ENCODE measurements around the gene MCF2L. TPM values are rescaled to one million over a fixed set of nuclear protein-coding genes. Genes with fewer than 3 reads are reported as not detected.

MCF2L gene, protein sequence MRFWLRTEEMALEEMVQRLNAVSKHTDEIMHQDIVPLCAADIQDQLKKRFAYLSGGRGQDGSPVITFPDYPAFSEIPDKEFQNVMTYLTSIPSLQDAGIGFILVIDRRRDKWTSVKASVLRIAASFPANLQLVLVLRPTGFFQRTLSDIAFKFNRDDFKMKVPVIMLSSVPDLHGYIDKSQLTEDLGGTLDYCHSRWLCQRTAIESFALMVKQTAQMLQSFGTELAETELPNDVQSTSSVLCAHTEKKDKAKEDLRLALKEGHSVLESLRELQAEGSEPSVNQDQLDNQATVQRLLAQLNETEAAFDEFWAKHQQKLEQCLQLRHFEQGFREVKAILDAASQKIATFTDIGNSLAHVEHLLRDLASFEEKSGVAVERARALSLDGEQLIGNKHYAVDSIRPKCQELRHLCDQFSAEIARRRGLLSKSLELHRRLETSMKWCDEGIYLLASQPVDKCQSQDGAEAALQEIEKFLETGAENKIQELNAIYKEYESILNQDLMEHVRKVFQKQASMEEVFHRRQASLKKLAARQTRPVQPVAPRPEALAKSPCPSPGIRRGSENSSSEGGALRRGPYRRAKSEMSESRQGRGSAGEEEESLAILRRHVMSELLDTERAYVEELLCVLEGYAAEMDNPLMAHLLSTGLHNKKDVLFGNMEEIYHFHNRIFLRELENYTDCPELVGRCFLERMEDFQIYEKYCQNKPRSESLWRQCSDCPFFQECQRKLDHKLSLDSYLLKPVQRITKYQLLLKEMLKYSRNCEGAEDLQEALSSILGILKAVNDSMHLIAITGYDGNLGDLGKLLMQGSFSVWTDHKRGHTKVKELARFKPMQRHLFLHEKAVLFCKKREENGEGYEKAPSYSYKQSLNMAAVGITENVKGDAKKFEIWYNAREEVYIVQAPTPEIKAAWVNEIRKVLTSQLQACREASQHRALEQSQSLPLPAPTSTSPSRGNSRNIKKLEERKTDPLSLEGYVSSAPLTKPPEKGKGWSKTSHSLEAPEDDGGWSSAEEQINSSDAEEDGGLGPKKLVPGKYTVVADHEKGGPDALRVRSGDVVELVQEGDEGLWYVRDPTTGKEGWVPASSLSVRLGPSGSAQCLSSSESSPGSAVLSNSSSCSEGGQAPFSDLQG
- 10 to 100 TPM; 28.6 to 33.1 TPM for total RNA-seq
- long read RNA-seq, donor 1, partial matches to known transcripts: 2 of 9 reads
- long read RNA-seq, donor 1, other reads (novel, unspliced or antisense): 6 of 9 reads
- long read RNA-seq, donor 2, partial matches to known transcripts: 1 of 3 reads
- long read RNA-seq, donor 2, other reads (novel, unspliced or antisense): 2 of 3 reads

DNA sequence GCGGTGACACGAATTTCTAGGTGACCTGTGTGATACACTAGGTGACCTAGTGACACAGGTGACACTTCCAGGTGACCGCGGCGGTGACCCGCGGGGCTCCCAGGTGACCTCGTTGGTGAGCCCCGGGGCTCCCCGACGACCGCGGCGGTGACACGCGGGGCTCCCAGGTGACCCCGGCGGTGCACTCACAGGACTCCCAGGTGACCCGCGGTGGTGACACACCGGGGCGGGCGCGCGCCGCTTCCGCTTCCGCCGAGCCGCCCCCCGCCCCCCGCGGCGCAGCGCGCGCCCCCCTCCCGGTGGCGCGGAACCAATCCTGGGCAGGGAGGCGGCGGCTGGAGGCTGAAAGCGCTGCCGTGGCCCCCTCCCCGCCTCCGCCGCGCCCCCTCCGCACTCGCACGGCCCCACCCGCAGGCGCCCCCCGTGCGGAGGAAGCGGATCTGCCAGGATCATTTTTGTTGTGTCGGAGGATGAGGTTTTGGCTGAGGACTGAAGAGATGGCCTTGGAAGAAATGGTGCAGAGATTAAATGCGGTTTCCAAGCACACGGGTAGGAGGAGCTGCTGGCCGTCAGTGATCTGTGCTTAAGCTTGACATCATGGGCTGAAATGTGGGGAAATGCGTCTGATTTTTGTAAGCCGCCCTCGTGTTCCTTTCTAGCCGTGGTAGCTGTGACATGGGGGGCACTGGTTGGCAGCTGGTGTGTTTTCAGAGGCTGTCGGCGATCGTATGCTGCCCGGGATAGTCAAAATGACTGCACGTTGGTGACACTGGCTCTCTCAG is at the start of gene MCF2L:
TSS of gene MCF2L (plus strand) at position 305 of the 782 bp plus-strand sequence. CDS start at position 471, 166 bp downstream.
- intact Hi-C loops (cut with DNase I): no loop called here
- DNase-seq (ENCODE audit: low spot score): peak; percentile 84

DNA sequence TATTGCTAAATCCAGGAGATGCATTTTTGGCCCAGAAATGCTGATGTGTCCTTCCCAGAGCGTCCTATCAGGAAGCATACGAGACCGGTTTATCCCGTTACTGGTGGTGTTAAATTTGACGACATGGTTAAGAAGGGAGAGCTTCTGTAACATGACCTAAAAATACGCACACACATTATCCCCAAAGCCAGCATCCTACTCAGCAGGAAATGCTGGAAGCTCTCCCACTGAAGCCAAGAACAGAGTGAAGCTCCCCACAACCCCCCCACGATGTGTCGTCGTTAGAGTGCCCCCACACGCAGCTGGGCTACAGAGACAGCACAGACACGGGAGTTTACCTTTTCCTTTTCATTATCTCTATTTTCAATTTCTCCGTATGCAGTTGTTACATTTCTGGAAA is 45.1 kb upstream of the MCF2L start:
- DNase-seq (ENCODE audit: low spot score): no peak
- intact Hi-C loops (cut with DNase I): no loop called here

DNA sequence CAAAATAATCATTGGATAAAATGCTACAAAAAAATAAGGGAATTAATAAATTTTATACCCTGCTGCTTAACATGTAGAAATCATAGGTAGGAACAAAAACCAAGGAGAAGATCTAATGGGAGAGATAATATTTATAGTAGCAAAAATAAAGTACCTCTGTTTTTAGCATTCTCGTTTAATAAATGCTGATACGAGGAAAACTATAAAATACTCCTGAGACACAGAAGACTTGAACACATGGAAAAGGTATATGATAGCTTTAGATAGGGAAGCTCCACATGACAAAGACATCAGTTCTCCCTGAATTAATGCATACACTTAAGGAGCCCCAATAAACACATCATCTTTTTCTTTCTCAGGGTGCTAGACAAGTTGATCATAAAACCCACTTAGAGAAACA is 44.6 kb upstream of the MCF2L start:
- no peak for DNase-seq (ENCODE audit: low spot score)
- intact Hi-C loops (cut with DNase I): no loop called here

DNA sequence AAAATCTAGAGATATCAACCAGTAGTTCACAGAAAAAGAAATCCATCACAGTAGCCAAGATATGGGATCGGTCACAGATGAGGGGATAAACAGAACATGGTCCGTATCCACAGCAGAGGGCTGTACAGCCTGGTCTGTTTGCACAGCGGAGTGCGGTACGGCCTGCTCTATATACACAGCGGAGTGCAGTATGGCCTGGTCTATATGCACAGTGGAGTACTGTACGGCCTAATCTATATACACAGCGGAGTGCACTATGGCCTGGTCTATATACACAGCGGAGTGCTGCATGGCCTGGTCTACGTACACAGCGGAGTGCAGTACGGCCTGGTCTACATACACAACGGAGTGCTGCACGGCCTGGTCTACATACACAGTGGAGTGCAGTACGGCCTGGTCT is 43.0 kb upstream of the MCF2L start:
- no peak for DNase-seq (ENCODE audit: low spot score)
- intact Hi-C loops (cut with DNase I): no loop called here

DNA sequence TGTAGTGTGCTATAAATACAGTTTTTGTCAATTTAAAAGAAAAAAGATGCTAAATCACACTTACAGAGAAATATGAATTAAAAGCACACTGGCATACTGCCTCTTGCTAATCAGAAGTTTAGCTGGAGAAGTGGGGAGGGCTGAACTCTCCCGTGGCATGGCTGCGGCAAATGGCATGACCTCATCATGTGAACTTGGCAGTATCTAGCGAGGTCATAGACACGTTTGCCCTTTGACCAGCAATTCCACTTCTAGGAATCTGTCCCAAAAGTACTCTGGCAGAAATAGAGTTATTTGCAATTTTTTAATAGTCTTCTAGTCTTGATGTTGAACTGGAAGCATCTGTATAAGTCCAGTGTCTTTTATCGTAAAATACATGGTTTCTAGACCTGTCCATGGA is 42.0 kb upstream of the MCF2L start:
- intact Hi-C loops (cut with DNase I): no loop called here
- DNase-seq (ENCODE audit: low spot score): no peak

DNA sequence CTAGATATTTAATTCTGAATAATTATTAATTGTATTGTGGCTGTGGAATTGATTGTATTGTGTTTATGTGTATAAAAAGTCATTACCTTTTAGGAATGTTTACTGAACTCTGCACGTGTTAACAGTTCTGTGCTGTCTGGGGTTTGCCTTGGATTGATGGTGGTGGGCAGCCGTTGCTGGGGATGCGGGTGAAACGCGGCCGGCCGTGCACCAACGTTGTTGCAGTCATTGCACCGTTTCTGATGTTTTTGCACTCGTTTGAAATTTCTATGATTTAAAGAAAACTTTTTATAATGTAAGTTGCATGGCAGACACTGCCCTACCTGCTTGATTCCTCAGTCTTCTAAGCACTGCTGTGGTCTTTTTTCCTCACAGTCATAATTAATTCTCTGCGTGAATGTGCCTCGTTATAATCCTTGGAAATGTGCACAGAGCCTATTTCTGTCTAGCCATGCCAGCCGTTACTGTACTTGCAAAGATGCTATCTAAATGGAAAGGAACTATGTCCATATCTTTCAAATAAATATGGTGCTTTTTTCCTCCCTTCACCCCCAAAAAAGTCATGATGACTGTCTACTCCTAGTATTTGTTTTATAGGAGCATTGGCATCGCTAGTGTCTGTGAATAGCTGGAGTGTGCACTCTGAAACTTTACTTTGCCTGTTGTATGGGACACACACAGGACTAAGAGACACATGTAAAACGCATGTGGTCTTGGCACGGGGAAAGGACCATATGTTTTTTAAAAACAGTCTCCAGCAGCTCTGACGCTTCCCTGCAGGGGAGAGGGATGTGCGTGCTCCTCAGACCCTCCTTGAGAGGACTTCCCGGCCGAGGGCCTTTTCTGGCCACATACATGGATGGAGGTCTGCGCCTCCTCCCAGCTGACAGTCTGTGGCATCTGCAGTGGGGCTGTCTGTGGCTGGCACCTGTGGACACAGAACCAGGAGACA is 40.7 kb upstream of the MCF2L start:
- no peak for DNase-seq (ENCODE audit: low spot score)
- intact Hi-C loops (cut with DNase I): no loop called here

DNA sequence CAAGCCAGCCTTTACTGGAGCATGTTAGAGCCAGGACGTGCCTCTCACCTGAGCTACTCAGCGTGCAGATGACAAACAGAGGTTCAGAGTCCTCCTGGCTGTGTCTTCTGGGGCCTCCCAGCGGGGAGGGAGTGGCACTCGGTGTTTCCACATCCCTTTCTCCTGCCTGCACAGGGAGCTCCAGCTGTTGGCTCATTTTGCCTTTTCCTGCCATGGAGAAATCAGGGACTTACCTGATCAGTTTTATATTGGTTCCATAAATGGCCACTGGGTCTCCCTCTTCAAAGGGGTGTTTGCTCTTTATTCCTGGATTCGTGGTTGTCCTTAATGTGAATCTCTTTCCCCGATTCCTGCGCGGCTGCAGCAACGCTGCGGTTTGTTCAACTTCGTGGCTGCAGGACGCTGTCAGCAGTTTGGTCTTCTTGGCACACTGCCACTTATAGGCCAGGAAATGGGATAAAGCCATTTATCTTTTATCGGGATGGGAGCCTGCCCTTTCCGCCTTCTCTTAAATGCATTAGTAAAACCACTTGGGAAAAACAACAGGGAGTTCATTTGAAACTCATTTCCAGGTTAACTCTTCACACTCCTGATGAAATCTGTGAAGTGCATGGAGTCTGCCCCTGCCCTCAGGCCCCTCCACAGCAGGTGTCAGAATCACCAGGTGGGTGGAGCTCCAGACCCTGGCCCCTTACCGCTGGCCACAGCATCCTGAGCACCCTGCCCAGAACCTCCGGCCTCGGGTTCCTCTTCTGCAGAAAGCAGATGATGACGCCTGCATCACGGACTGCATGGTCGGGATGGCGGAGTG is 39.8 kb upstream of the MCF2L start:
- intact Hi-C loops (cut with DNase I): no loop called here
- DNase-seq (ENCODE audit: low spot score): no peak

DNA sequence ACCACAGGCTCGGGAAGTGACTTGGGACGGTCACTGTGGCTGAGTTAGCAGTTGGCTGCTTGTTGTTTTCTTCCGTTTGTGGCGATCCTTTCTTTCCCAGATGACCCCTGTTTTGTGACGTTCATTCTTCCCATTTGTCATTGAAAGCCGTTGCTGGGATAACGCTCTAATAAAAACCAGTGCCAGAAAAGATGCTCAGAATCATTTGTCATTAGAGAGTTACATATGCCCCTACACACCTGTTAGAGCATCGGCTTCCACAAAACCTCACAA is 39.3 kb upstream of the MCF2L start:
- DNase-seq (ENCODE audit: low spot score): no peak
- intact Hi-C loops (cut with DNase I): no loop called here

DNA sequence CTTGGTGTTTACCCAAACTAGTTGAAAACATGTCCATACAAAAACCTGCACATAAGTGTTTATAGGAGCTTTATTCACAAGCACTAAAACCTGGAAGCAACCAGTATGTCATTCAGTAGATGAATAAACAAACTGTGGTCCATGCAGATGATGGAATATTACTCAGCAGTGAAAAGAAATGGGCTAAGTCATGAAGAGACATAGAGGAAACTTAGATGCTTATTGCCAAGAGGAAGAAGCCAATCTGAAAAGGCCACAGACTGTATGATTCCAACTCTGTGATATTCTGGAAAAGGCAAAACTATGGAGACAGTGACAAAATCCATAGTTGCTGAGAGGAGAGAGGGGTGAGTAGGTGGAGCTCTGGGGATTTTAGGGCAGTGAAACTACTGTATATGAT is 38.8 kb upstream of the MCF2L start:
- intact Hi-C loops (cut with DNase I): no loop called here
- no peak for DNase-seq (ENCODE audit: low spot score)

DNA sequence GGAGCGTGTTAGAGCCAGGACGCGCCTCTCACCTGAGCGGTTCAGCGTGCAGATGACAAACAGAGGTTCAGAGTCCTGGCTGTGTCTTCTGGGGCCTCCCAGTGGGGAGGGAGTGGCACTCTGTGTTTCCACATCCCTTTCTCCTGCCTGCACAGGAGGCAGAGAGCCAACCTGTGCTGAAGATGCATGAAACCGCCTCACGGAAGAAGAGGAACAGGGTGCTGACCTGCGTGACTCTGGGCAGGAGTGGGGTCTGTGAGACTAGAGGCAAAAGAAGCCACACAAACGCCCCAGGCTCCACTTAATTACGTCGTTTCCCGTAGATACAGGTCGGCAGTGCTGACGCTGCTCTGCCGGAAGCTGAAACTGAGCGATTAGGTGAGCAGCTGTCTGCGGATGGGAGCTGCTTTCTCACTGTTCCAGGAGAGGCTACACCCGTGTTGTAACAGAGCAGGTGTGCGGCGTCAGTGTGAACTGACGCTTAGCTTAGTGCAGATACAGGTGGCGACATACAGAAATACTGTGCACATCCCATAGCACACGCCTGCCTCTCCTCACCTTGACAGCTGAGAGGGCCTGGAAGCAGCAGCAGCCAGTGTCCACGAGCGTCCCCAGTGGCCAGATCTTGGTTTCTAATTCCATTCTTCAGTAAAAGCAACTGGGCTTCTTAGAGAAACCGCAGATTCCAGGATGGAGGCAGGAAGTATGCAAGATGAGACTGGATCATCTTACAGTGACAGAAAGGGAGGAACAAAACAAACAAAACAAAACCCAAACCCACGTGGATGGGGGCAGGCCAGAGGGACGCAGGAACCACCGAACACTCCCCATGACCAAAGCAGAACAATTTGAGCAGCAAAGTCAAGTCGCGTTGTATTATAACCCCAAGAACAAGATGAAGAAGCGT is 37.7 kb upstream of the MCF2L start:
- no peak for DNase-seq (ENCODE audit: low spot score)
- intact Hi-C loops (cut with DNase I): no loop called here

DNA sequence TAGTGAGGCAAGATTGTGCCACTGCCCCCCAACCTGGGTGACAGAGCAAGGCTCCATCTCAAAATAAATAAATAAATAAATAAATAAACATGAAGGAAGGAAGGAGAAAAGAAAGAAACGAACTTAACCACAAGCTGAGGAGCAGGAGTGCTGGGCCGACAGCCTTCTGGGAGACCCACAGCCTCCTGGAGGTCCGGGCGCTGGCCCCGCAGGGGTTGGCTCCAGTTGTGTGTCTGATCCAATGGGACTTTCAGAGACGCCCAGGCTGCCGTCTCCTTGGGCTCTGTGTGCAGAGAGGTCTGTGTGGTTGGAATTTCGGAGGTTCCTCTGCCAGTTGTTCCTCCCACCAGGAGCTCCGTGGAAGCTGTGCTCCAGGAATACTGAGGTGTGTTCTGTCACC is 36.0 kb upstream of the MCF2L start:
- DNase-seq (ENCODE audit: low spot score): no peak
- intact Hi-C loops (cut with DNase I): no loop called here

DNA sequence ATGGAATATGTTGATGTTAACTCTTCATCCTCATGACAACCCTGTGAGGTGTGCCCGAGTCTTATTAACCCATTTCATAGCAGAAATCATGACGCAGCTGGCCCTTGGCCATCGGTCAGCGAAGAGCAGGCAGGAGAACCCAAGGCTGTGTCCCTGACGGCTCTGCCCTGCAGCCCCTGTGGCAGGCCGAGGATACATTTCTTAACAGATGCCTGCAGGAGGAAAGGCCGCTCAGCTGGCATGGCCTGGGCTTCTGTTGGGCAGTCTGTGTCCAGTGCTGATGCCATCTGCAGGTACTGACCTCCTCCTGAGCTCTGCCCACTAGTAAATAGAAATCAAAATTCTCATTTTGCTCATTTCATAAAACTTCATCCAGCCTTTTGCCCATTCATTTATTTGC is 35.4 kb upstream of the MCF2L start:
- intact Hi-C loops (cut with DNase I): no loop called here
- no peak for DNase-seq (ENCODE audit: low spot score)

DNA sequence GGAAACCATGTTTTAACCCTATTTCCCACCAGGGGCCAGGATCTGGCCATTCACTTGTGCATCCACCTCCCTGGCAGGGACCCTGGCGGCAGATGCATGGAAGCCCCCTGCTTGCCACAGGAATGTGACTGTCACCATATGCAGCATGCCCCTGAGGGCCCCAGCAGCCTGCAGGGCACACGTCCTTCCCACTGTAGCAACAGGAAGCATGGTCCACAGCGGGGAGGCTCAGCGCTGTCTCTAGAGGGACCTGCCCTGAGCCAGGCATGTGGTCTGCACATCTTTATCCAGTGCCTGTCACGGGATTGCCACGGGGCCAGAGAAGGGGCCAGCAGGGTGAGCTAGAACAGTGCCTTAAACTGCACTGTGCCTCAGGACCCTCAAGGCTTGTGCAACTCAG is 34.9 kb upstream of the MCF2L start:
- DNase-seq (ENCODE audit: low spot score): no peak
- intact Hi-C loops (cut with DNase I): no loop called here

DNA sequence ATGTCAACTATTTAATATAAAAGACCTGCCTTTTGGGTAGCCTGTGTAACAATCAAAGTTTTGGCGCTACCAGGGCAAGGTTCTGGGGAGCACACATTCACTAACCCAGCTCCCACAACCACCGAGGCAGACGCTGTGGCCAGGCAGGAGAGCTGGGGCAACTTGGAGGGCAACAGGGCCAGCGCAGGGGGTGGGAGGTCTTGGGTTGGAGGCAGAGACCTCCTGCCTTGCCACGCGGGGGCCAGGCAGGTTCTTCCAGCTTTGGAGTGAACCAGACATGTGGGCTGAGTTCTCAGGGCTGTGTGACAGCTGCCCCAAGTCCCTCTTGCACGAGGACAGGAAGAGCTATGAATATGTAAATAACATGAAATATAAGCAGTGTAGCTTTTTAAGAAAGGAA is 30.3 kb upstream of the MCF2L start:
- intact Hi-C loops (cut with DNase I): no loop called here
- no peak for DNase-seq (ENCODE audit: low spot score)

DNA sequence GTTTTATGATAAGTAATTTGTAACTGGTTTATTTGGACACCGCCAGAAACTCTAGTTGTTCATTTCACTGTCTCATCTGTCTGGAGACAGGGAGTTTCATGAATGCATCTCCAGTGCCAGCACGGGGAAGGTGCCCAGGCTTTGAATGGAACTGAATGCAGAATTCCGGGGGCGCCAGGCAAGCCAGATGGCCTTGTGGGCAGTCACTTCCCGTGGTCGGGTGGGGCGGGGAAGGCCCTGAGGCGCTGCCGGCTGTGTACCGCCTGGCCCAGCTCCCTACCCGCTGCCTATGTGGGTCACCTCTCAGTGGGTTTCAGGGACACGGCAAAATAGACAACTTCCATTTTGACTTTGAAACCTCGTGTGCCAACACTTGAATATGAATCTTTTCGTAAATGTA is 28.8 kb upstream of the MCF2L start:
- DNase-seq (ENCODE audit: low spot score): no peak
- intact Hi-C loops (cut with DNase I): loop anchor here in 1 of 2 donors (10.0 kb wide), 1 partner anchor 85 kb away; no protein-coding TSS in a partner anchor

DNA sequence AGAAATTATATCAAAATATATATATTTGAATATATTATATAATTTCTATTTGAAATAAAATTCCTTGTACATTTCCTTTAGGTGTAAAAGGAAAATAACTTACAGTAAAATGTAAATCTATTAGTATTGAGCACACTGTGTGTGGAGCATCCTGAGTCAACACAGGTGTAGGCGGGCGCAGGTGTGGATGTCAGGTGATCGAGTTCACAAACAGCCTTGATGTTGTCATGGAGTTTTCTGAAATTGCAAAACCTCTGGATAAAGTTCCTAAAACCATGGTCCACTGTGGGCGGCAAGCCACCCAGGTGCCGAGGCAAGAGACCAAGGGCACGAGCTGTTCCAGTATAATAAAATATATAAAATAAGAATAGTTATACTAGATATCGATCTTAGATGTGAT is 27.7 kb upstream of the MCF2L start:
- intact Hi-C loops (cut with DNase I): loop anchor here in 1 of 2 donors (10.0 kb wide), 1 partner anchor 83 kb away; no protein-coding TSS in a partner anchor

More for the DNA sequence above, 27.7 kb upstream of the MCF2L start:
- DNase-seq (ENCODE audit: low spot score): no peak

Measured in posterior vena cava (tissue), 2 donors.